Measurements from ENCODE around the gene SUN2. TPM values are rescaled to one million over a fixed set of nuclear protein-coding genes. Genes with fewer than 3 reads are reported as not detected.

SUN2 gene
- total RNA-seq, 1 experiment from 2014 or later, result 45.1 TPM

- DNase-seq (ENCODE audit: low read depth, low spot score) (no peak), ATAC-seq (peak; percentile 42; the same call in 1 of the 2 replicates)
- BruUV-seq (replicated peaks), result no TSS peak
- intact Hi-C loops (cut with micrococcal nuclease; ENCODE audit: unreplicated experiment), result no loop called here
- CTCF ChIA-PET, result interaction anchor here (1.1 kb wide), 1 partner anchor 12 kb away, joined by 4 read pairs; no protein-coding TSS in a partner anchor
- Histone ChIP-seq H3K27ac (ENCODE audit: low read length) (no peak overlapping the region), H3K4me1 (ENCODE audit: control insufficient read depth, insufficient read depth, low read length) (no peaks in the 10 kb centered on the region), H3K9me3 (ENCODE audit: control insufficient read depth, insufficient read depth, low read depth, low read length) (no peaks in the 10 kb centered on the region), H3K4me3 (ENCODE audit: low read depth in 2 of 2, low read length in 2 of 2) (no peak overlapping the region), H3K36me3 (ENCODE audit: control insufficient read depth, insufficient read depth, low read length) (no peaks in the 10 kb centered on the region), H3K27me3 (ENCODE audit: control insufficient read depth, insufficient read depth, low read length) (no peaks in the 10 kb centered on the region)
- POLR2A ChIA-PET, result interaction anchor here (0.6 kb wide), 1 partner anchor 78 kb away, joined by 4 read pairs; no protein-coding TSS in a partner anchor
- TF ChIP-seq REST (IDR thresholded peaks at IDR 0.05; ENCODE audit: insufficient read depth in 1 of 2, low read depth in 2 of 2, low read length in 1 of 2), result no peak
- TF ChIP-seq TCF7L2 (IDR thresholded peaks at IDR 0.05; ENCODE audit: low read depth, low read length), result no peak
- no peak for TF ChIP-seq SIN3A (IDR thresholded peaks at IDR 0.05; ENCODE audit: borderline replicate concordance, insufficient read depth, low read depth, low read length)
- TF ChIP-seq POLR2AphosphoS5 (IDR thresholded peaks at IDR 0.05; ENCODE audit: low read depth, low read length), result no peak
- TF ChIP-seq CTCF (IDR thresholded peaks at IDR 0.05), result no peak
- in situ Hi-C loops (cut with HindIII; ENCODE audit: low pct_unique_long_range_greater_than_20kb, low sequenced_read_pairs), result no loop called here
Measured at GRCh38 chr22:38781033-38781432, 25.2 kb upstream of the SUN2 start.

- DNase-seq (ENCODE audit: low read depth, low spot score) (no peak), ATAC-seq (no peak)
- no peaks in the 10 kb centered on the region for H3K4me1 ChIP-seq (ENCODE audit: control insufficient read depth, insufficient read depth, low read length)
- intact Hi-C loops (cut with micrococcal nuclease; ENCODE audit: unreplicated experiment) (no loop called here), in situ Hi-C loops (cut with HindIII; ENCODE audit: low pct_unique_long_range_greater_than_20kb, low sequenced_read_pairs) (no loop called here)
- no peaks in the 10 kb centered on the region for H3K36me3 ChIP-seq (ENCODE audit: control insufficient read depth, insufficient read depth, low read length)
- H3K4me3 ChIP-seq (ENCODE audit: low read depth in 2 of 2, low read length in 2 of 2), result no peak overlapping the region
- BruUV-seq (replicated peaks), result no TSS peak
- CTCF ChIA-PET, result interaction anchor here (0.6 to 1.3 kb wide), 2 partner anchors 8 to 9 kb away, joined by 3 to 5 read pairs; no protein-coding TSS in a partner anchor
- H3K9me3 ChIP-seq (ENCODE audit: control insufficient read depth, insufficient read depth, low read depth, low read length), result no peaks in the 10 kb centered on the region
- POLR2A ChIA-PET, result no interaction called here
- no peaks in the 10 kb centered on the region for H3K27me3 ChIP-seq (ENCODE audit: control insufficient read depth, insufficient read depth, low read length)
- no peak overlapping the region for H3K27ac ChIP-seq (ENCODE audit: low read length)
- TF ChIP-seq SIN3A (IDR thresholded peaks at IDR 0.05; ENCODE audit: borderline replicate concordance, insufficient read depth, low read depth, low read length) (no peak), POLR2AphosphoS5 (IDR thresholded peaks at IDR 0.05; ENCODE audit: low read depth, low read length) (no peak), TCF7L2 (IDR thresholded peaks at IDR 0.05; ENCODE audit: low read depth, low read length) (no peak), REST (IDR thresholded peaks at IDR 0.05; ENCODE audit: insufficient read depth in 1 of 2, low read depth in 2 of 2, low read length in 1 of 2) (no peak), CTCF (IDR thresholded peaks at IDR 0.05) (no peak)
Measured at GRCh38 chr22:38777087-38777671, 21.4 kb upstream of the SUN2 start.
